ENCODE results near the gene OTOF.

GRCh38 chr2:26466662-26467310 lies 11.1 kb downstream of the OTOF start:
- TF ChIP-seq POLR2AphosphoS5 (IDR thresholded peaks at IDR 0.05; ENCODE audit: low read depth, low read length): no peak
- TF ChIP-seq POLR2A (IDR thresholded peaks at IDR 0.05; ENCODE audit: low read depth, low read length): no peak

Data from GM12892 (cell line).